GM19099 (cell line): Measurements from ENCODE around the gene PRKRIP1.

Experiments
- POLR2A ChIP-seq: IDR thresholded peaks from 3 replicates; pipeline ENCODE4 v1.6.1; 2011; ENCODE audit warnings: low read depth; ENCODE audit not compliant: insufficient read length; ENCODE audit errors: extremely low read depth

PRKRIP1 gene

GRCh38 chr7:102429141-102429899 is 33.2 kb downstream of the PRKRIP1 start:
- no peak for TF ChIP-seq POLR2A

- peak; percentile 58 for TF ChIP-seq POLR2A
Observed at GRCh38 chr7:102431617-102432298, 35.6 kb downstream of the PRKRIP1 start.

GRCh38 chr7:102432442-102433218 is 36.5 kb downstream of the PRKRIP1 start:
- no peak for TF ChIP-seq POLR2A

GRCh38 chr7:102433219-102434038 is 37.3 kb downstream of the PRKRIP1 start, which contains the start of gene ORAI2:
ORAI2 (plus strand) TSS chr7:102433575; CDS start chr7:102438957, 5,382 bp downstream.
- peak; percentile 75 for TF ChIP-seq POLR2A

GRCh38 chr7:102434039-102434486 is 37.9 kb downstream of the PRKRIP1 start:
- TF ChIP-seq POLR2A: no peak

- no peak for TF ChIP-seq POLR2A
Observed at GRCh38 chr7:102436118-102436517, 40.0 kb downstream of the PRKRIP1 start.

- TF ChIP-seq POLR2A: no peak
Observed at GRCh38 chr7:102439963-102440795, 44.0 kb downstream of the PRKRIP1 start.

- peak; percentile 37 for TF ChIP-seq POLR2A
Observed at GRCh38 chr7:102444961-102445673, 49.0 kb downstream of the PRKRIP1 start.

- no peak for TF ChIP-seq POLR2A
Observed at GRCh38 chr7:102445674-102446071, 49.5 kb downstream of the PRKRIP1 start.

GRCh38 chr7:102446387-102447156 is 50.4 kb downstream of the PRKRIP1 start:
- TF ChIP-seq POLR2A: no peak

GRCh38 chr7:102447311-102447710 is 51.1 kb downstream of the PRKRIP1 start:
- TF ChIP-seq POLR2A: no peak

GRCh38 chr7:102449136-102449535 is 53.0 kb downstream of the PRKRIP1 start:
- TF ChIP-seq POLR2A: no peak
